ENCODE data around the gene GMDS. TPM values are rescaled to one million over a fixed set of nuclear protein-coding genes. Genes with fewer than 3 reads are reported as not detected.

GMDS gene
- total and polyA plus RNA-seq, 4 donors: 7.3 to 28.3 (median 16.1) TPM

- 79 to 81% methylated on average over 3 of the region's 3 CpGs for WGBS, 2 donors
- TF ChIP-seq CTCF (IDR thresholded peaks at IDR 0.05; ENCODE audit: control extremely low read depth, extremely low read depth): no peak
Observed at GRCh38 chr6:1712451-1712850, 533.0 kb downstream of the GMDS start.

GRCh38 chr6:1711136-1711535 is 534.3 kb downstream of the GMDS start:
- no peaks in the 10 kb centered on the region for H3K36me3 ChIP-seq (ENCODE audit: control insufficient read depth in 4 of 4, insufficient read depth in 4 of 4, low read length in 4 of 4)
- ATAC-seq (ENCODE audit: insufficient read depth, low FRiP score) (no peak), DNase-seq (no peak)
- WGBS, 2 donors: 97 to 100% methylated on average over 6 of the region's 6 CpGs
- no peaks in the 10 kb centered on the region for H3K9me3 ChIP-seq (ENCODE audit: control insufficient read depth in 4 of 4, insufficient read depth in 3 of 4, low read length in 3 of 4)
- TF ChIP-seq CTCF (IDR thresholded peaks at IDR 0.05; ENCODE audit: control extremely low read depth, extremely low read depth): no peak
- no peaks in the 10 kb centered on the region for H3K27me3 ChIP-seq (ENCODE audit: control insufficient read depth in 3 of 3, insufficient read depth in 3 of 3, low read length in 2 of 3)
- H3K27ac ChIP-seq (ENCODE audit: low read depth in 1 of 2, low read length in 1 of 2): no peak overlapping the region
- H3K4me3 ChIP-seq: no peak overlapping the region
- H3K4me1 ChIP-seq (ENCODE audit: control insufficient read depth in 5 of 5, insufficient read depth in 5 of 5, low read length in 5 of 5): no peaks in the 10 kb centered on the region
- no peak overlapping the region for H3K9ac ChIP-seq (ENCODE audit: insufficient read depth in 1 of 2, low read length in 2 of 2)

More at GRCh38 chr6:1712451-1712850, 533.0 kb downstream of the GMDS start:
- DNase-seq (no peak), ATAC-seq (ENCODE audit: insufficient read depth, low FRiP score) (no peak)
- Histone ChIP-seq H3K4me3 (no peak overlapping the region), H3K9ac (ENCODE audit: insufficient read depth in 1 of 2, low read length in 2 of 2) (no peak overlapping the region), H3K27me3 (ENCODE audit: control insufficient read depth in 3 of 3, insufficient read depth in 3 of 3, low read length in 2 of 3) (no peaks in the 10 kb centered on the region), H3K9me3 (ENCODE audit: control insufficient read depth in 4 of 4, insufficient read depth in 3 of 4, low read length in 3 of 4) (no peaks in the 10 kb centered on the region), H3K27ac (ENCODE audit: low read depth in 1 of 2, low read length in 1 of 2) (no peak overlapping the region), H3K4me1 (ENCODE audit: control insufficient read depth in 5 of 5, insufficient read depth in 5 of 5, low read length in 5 of 5) (peaks cover 0 to 3% (median 0%) of the 10 kb centered on the region in 5 donors), H3K36me3 (ENCODE audit: control insufficient read depth in 4 of 4, insufficient read depth in 4 of 4, low read length in 4 of 4) (no peaks in the 10 kb centered on the region)

GRCh38 chr6:1709234-1709641 is 536.2 kb downstream of the GMDS start:
- 43 to 71% methylated on average over 8 of the region's 8 CpGs for WGBS, 2 donors

More at GRCh38 chr6:1709234-1709641, 536.2 kb downstream of the GMDS start:
- Histone ChIP-seq H3K4me1 (ENCODE audit: control insufficient read depth in 5 of 5, insufficient read depth in 5 of 5, low read length in 5 of 5) (no peaks in the 10 kb centered on the region), H3K27ac (ENCODE audit: low read depth in 1 of 2, low read length in 1 of 2) (peak overlapping the region in 1 of 2 donors; percentile 43), H3K36me3 (ENCODE audit: control insufficient read depth in 4 of 4, insufficient read depth in 4 of 4, low read length in 4 of 4) (no peaks in the 10 kb centered on the region), H3K9ac (ENCODE audit: insufficient read depth in 1 of 2, low read length in 2 of 2) (no peak overlapping the region), H3K4me3 (no peak overlapping the region), H3K9me3 (ENCODE audit: control insufficient read depth in 4 of 4, insufficient read depth in 3 of 4, low read length in 3 of 4) (no peaks in the 10 kb centered on the region), H3K27me3 (ENCODE audit: control insufficient read depth in 3 of 3, insufficient read depth in 3 of 3, low read length in 2 of 3) (no peaks in the 10 kb centered on the region)
- DNase-seq (no peak), ATAC-seq (ENCODE audit: insufficient read depth, low FRiP score) (peak; percentile 37)
- no peak for TF ChIP-seq CTCF (IDR thresholded peaks at IDR 0.05; ENCODE audit: control extremely low read depth, extremely low read depth)

Measured in lung (tissue), 12 donors.